ENCODE results near the gene PKNOX2. TPM values are rescaled to one million over a fixed set of nuclear protein-coding genes. Genes with fewer than 3 reads are reported as not detected.

PKNOX2 gene
- polyA plus RNA-seq, 2 of the 4 experiments (the other 2 are of a cell fraction), result not detected

- no peaks in the 10 kb centered on the region for H3K9me3 ChIP-seq
- no peak for ATAC-seq
- CTCF ChIA-PET, result no interaction called here
Measured at GRCh38 chr11:125465701-125466100, 301.1 kb downstream of the PKNOX2 start.

DNA sequence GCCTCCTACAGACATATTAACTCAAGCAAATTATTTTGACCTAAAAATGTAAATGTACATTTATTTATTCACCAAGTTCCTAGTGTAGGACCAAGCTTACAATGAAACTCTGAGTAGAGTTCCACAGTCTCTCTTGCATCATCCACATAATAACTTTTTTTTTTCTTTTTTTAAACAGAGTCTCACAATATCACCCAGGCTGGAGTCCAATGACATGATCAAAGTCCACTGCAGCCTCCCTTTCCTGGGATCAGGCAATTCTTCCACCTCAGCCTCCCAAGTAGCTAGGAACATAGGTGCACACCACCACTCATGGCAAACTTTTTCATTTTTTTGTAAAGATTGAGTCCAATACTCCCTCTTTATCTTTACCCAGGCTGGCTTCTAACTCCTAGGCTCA lies 303.5 kb downstream of the PKNOX2 start:
- Histone ChIP-seq H3K27ac (no peak overlapping the region), H3K4me2 (no peak overlapping the region), H3K4me3 (no peak overlapping the region), H3K9me3 (no peaks in the 10 kb centered on the region), H3K4me1 (peaks cover 5% of the 10 kb centered on the region; the same call in 1 of the 3 replicates)
- POLR2A ChIA-PET, result no interaction called here
- DNase-seq (ENCODE audit: low read depth in 1 of 2, low spot score in 1 of 2) (no peak), ATAC-seq (no peak), FAIRE-seq (no peak)
- CTCF ChIA-PET, result interaction anchor here (1.4 kb wide), 1 partner anchor 15 kb away, joined by 4 read pairs; no protein-coding TSS in a partner anchor
- TF ChIP-seq CTCF (IDR thresholded peaks at IDR 0.05) (no peak), KDM5A (IDR thresholded peaks at IDR 0.05) (no peak), CEBPB (IDR thresholded peaks at IDR 0.05) (no peak), NPAS2 (CRISPR knock-in tag; IDR thresholded peaks at IDR 0.05; ENCODE audit: borderline replicate concordance) (no peak), CBX8 (IDR thresholded peaks at IDR 0.05) (no peak), POLR2A (IDR thresholded peaks at IDR 0.05; ENCODE audit: low read length) (no peak), ZC3H11A (IDR thresholded peaks at IDR 0.05) (no peak), REST (IDR thresholded peaks at IDR 0.05) (no peak), ZSCAN20 (CRISPR knock-in tag; IDR thresholded peaks at IDR 0.05) (no peak)

More at GRCh38 chr11:125465701-125466100, 301.1 kb downstream of the PKNOX2 start:
- no peak overlapping the region for H3K4me3 ChIP-seq
- H3K4me2 ChIP-seq, result no peak overlapping the region
- FAIRE-seq, result no peak
- H3K4me1 ChIP-seq, result peaks cover 5% of the 10 kb centered on the region; the same call in 1 of the 3 replicates
- TF ChIP-seq JUNB (IDR thresholded peaks at IDR 0.05) (no peak), CHD2 (IDR thresholded peaks at IDR 0.05; ENCODE audit: low read length, partially characterized antibody) (no peak), BHLHE40 (IDR thresholded peaks at IDR 0.05; ENCODE audit: low read depth, low read length) (no peak)
- POLR2A ChIA-PET, result no interaction called here
- H3K27ac ChIP-seq, result no peak overlapping the region
- DNase-seq (ENCODE audit: low read depth in 1 of 2, low spot score in 1 of 2), result no peak
- 29% methylated on average over 5 of the region's 5 CpGs for WGBS (ENCODE audit: missing lambda C conversion rate)

GRCh38 chr11:125468852-125469251 lies 304.3 kb downstream of the PKNOX2 start:
- WGBS (ENCODE audit: missing lambda C conversion rate), result 83% methylated on average over 2 of the region's 2 CpGs
- CTCF ChIA-PET, result no interaction called here

More at GRCh38 chr11:125468852-125469251, 304.3 kb downstream of the PKNOX2 start:
- peaks cover 5% of the 10 kb centered on the region; the same call in 1 of the 3 replicates for H3K4me1 ChIP-seq
- H3K27ac ChIP-seq, result no peak overlapping the region
- no peak overlapping the region for H3K4me2 ChIP-seq
- H3K9me3 ChIP-seq, result no peaks in the 10 kb centered on the region
- TF ChIP-seq TP53 (CRISPR knock-in tag; IDR thresholded peaks at IDR 0.05) (no peak), MYC (IDR thresholded peaks at IDR 0.05; ENCODE audit: borderline replicate concordance, low read length) (no peak), RARB (CRISPR knock-in tag; IDR thresholded peaks at IDR 0.05) (no peak), SMC3 (IDR thresholded peaks at IDR 0.05) (no peak), FOXS1 (CRISPR knock-in tag; IDR thresholded peaks at IDR 0.05) (no peak)
- TF ChIP-seq, protein P1, sequence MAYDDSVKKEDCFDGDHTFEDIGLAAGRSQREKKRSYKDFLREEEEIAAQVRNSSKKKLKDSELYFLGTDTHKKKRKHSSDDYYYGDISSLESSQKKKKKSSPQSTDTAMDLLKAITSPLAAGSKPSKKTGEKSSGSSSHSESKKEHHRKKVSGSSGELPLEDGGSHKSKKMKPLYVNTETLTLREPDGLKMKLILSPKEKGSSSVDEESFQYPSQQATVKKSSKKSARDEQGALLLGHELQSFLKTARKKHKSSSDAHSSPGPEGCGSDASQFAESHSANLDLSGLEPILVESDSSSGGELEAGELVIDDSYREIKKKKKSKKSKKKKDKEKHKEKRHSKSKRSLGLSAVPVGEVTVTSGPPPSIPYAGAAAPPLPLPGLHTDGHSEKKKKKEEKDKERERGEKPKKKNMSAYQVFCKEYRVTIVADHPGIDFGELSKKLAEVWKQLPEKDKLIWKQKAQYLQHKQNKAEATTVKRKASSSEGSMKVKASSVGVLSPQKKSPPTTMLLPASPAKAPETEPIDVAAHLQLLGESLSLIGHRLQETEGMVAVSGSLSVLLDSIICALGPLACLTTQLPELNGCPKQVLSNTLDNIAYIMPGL (CRISPR knock-in tag; IDR thresholded peaks at IDR 0.05; ENCODE audit: borderline replicate concordance), result no peak
- no peak for FAIRE-seq
- H3K4me3 ChIP-seq, result no peak overlapping the region
- no peak for DNase-seq (ENCODE audit: low read depth in 1 of 2, low spot score in 1 of 2)
- POLR2A ChIA-PET, result no interaction called here
- no peak for ATAC-seq

Data from A549 (cell line).